ENCODE data around the gene CDKAL1. TPM values are rescaled to one million over a fixed set of nuclear protein-coding genes. Genes with fewer than 3 reads are reported as not detected.

Gene CDKAL1
- total and polyA plus RNA-seq, 8 donors: 3.4 to 36.7 (median 10.4) TPM

GRCh38 chr6:20893412-20893811 lies 359.2 kb downstream of the CDKAL1 start:
- no peak for DNase-seq
- intact Hi-C loops (cut with DNase I; ENCODE audit: low total_unique reads): no loop called here
- no peak for TF ChIP-seq CTCF (IDR thresholded peaks at IDR 0.05)

GRCh38 chr6:20900389-20901160 lies 366.3 kb downstream of the CDKAL1 start:
- no peaks in the 10 kb centered on the region for H3K36me3 ChIP-seq
- no peak for DNase-seq
- H3K4me1 ChIP-seq: no peaks in the 10 kb centered on the region
- no peaks in the 10 kb centered on the region for H3K27me3 ChIP-seq
- H3K27ac ChIP-seq: no peak overlapping the region
- H3K4me3 ChIP-seq: no peak overlapping the region
- 92 to 96% (median 93%) methylated on average over 7 of the region's 7 CpGs for WGBS, 5 donors
- no peaks in the 10 kb centered on the region for H3K9me3 ChIP-seq
- intact Hi-C loops (cut with DNase I; ENCODE audit: low total_unique reads): no loop called here
- TF ChIP-seq POLR2AphosphoS5 (IDR thresholded peaks at IDR 0.05): no peak
- TF ChIP-seq POLR2A (IDR thresholded peaks at IDR 0.05): no peak
- TF ChIP-seq EP300 (IDR thresholded peaks at IDR 0.05): no peak
- TF ChIP-seq CTCF (IDR thresholded peaks at IDR 0.05): no peak

More at GRCh38 chr6:20893412-20893811, 359.2 kb downstream of the CDKAL1 start:
- no peaks in the 10 kb centered on the region for H3K4me1 ChIP-seq
- H3K27ac ChIP-seq: no peak overlapping the region
- no peaks in the 10 kb centered on the region for H3K9me3 ChIP-seq
- no peak overlapping the region for H3K4me3 ChIP-seq
- H3K27me3 ChIP-seq: no peaks in the 10 kb centered on the region
- no peaks in the 10 kb centered on the region for H3K36me3 ChIP-seq

- TF ChIP-seq EP300 (IDR thresholded peaks at IDR 0.05): no peak
- TF ChIP-seq POLR2AphosphoS5 (IDR thresholded peaks at IDR 0.05): no peak
- no peak for TF ChIP-seq POLR2A (IDR thresholded peaks at IDR 0.05)
- TF ChIP-seq CTCF (IDR thresholded peaks at IDR 0.05): no peak
- Histone ChIP-seq H3K4me1 (no peaks in the 10 kb centered on the region), H3K27ac (no peak overlapping the region)
Observed at GRCh38 chr6:20905377-20905776, 371.1 kb downstream of the CDKAL1 start.

GRCh38 chr6:20906945-20907344 lies 372.7 kb downstream of the CDKAL1 start:
- Histone ChIP-seq H3K36me3 (no peaks in the 10 kb centered on the region), H3K4me3 (no peak overlapping the region), H3K27ac (no peak overlapping the region), H3K4me1 (no peaks in the 10 kb centered on the region), H3K9me3 (no peaks in the 10 kb centered on the region), H3K27me3 (no peaks in the 10 kb centered on the region)
- intact Hi-C loops (cut with DNase I; ENCODE audit: low total_unique reads): no loop called here
- DNase-seq: no peak
- no peak for TF ChIP-seq POLR2A (IDR thresholded peaks at IDR 0.05)
- TF ChIP-seq CTCF (IDR thresholded peaks at IDR 0.05): no peak
- TF ChIP-seq POLR2AphosphoS5 (IDR thresholded peaks at IDR 0.05): no peak
- no peak for TF ChIP-seq EP300 (IDR thresholded peaks at IDR 0.05)
- WGBS, 5 donors: 83 to 95% (median 91%) methylated on average over 4 of the region's 4 CpGs

More at GRCh38 chr6:20905377-20905776, 371.1 kb downstream of the CDKAL1 start:
- no peaks in the 10 kb centered on the region for H3K9me3 ChIP-seq
- no peaks in the 10 kb centered on the region for H3K36me3 ChIP-seq
- H3K27me3 ChIP-seq: no peaks in the 10 kb centered on the region
- intact Hi-C loops (cut with DNase I; ENCODE audit: low total_unique reads): no loop called here
- WGBS, 5 donors: 69 to 96% (median 84%) methylated on average over 4 of the region's 4 CpGs
- no peak for DNase-seq
- no peak overlapping the region for H3K4me3 ChIP-seq
